Fibroblast of mammary gland (primary cell): ENCODE data around the gene DDX19B.

Source experiments
- DNase-seq: peaks from one replicate; pipeline ENCODE4 v3.0.0-alpha.2; 2010; ENCODE audit warnings: low read depth
- H3K4me3 ChIP-seq: 2 replicates; pipeline ENCODE4 v1.5.1; 2011; ENCODE audit warnings: low read depth, mild to moderate bottlenecking, low read length, moderate library complexity; ENCODE audit not compliant: control insufficient read depth
- TF ChIP-seq, protein P1 (sequence below): conservative IDR thresholded peaks from 2 replicates; pipeline ENCODE4 v1.5.1; 2011; ENCODE audit warnings: low read depth, low read length, inconsistent platforms; ENCODE audit not compliant: control insufficient read depth, insufficient read depth

DDX19B gene

DNA sequence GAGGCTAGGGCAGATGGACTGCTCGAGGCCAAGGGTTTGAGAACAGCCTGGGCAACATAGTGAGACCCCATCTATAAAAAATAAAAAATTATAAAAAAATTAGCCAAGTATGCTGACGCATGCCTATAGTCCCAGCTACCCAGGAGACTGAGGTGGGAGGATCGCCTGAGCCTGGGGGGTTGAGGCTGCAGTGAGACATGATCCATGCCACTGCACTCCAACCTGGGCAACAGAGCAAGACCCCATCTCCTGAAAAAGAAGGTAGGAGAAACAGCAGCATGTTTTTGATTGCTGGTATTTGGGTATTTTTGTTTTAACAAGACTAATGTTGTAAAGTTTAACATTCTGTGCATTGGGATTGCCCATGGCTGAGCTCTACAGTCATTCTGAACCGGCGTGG is 38.8 kb downstream of the DDX19B start:
- H3K4me3 ChIP-seq: no peak overlapping the region
- DNase-seq: no peak
- TF ChIP-seq, protein P1, sequence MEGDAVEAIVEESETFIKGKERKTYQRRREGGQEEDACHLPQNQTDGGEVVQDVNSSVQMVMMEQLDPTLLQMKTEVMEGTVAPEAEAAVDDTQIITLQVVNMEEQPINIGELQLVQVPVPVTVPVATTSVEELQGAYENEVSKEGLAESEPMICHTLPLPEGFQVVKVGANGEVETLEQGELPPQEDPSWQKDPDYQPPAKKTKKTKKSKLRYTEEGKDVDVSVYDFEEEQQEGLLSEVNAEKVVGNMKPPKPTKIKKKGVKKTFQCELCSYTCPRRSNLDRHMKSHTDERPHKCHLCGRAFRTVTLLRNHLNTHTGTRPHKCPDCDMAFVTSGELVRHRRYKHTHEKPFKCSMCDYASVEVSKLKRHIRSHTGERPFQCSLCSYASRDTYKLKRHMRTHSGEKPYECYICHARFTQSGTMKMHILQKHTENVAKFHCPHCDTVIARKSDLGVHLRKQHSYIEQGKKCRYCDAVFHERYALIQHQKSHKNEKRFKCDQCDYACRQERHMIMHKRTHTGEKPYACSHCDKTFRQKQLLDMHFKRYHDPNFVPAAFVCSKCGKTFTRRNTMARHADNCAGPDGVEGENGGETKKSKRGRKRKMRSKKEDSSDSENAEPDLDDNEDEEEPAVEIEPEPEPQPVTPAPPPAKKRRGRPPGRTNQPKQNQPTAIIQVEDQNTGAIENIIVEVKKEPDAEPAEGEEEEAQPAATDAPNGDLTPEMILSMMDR: no peak

DNA sequence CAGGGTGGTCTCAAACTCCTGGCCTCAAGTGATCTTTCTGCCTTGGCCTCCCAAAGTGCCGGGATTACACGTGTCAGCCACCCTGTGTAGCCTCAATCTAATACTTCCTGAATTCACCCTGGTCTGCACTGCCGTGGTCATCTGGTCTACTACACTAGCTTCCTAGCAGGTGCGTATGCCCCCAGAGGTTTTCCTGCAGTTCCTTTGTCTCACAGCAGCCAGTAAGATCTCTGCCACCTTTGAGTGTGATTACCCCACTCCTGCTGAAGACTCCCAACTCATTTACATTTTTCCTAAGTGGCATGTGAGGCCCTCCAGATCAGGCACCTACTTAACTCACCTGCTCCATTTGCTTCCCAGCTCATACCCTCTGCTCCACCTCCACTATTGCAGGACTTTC is 42.6 kb downstream of the DDX19B start:
- TF ChIP-seq, protein P1: no peak
- no peak overlapping the region for H3K4me3 ChIP-seq
- no peak for DNase-seq

DNA sequence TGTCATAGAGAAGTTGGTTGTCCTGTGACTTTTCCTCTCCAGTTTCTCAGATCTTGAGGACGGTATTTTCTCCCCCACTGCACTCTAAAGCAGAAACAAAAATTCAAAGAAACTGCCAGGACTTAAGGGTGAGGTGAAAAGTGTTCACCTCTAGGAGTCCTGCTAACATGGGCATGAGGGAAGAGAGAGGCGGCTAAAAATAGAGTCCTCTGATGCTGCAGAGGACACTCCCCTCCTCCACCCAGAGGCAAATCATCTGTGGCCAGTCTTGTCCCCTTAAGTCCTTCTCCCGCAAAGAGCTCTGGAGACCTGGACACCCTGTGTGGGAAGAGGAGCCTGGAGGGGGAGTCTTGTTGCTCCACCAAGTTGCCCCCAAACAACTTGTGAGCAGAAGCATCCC is 43.0 kb downstream of the DDX19B start:
- no peak overlapping the region for H3K4me3 ChIP-seq
- TF ChIP-seq, protein P1: no peak
- DNase-seq: no peak

DNA sequence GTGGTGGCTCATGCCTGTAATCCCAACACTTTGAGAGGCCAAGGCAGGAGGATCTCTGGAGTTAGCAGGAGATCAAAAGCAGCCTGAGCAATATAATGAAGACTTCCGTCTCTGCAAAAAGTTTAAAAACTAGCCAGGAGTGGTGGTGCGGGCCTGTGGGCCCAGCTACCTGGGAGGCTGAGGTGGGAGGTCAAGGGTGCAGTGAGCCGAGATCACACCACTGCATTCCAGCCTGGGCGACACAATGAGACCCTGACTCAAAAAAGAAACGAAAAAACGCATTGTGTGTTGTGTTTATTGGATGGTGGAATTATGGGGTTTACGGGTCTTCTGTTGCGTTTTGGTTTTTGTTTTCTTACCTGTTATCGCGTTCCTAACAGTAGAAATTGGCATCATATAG is 46.9 kb downstream of the DDX19B start:
- TF ChIP-seq, protein P1: no peak

DNA sequence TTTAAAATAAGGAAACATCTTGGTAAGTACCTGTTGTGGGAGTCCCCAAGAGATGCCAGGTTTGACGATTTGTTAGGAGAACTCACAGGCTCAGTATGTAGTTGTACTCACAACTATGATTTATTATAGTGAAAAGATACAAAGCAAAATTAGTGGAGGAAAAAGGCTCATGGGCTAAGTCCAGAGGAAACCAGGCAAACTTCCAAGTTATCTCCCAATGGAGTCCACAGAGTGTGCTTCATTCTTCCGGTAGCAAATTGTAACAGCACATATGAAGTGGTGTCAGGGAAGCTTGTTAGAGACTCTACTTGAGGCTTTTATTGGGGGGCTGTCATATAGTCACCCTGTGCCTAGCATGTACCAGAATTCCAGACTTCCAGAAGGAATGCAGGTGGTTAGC is 50.0 kb downstream of the DDX19B start:
- peak; percentile 83 for DNase-seq
- H3K4me3 ChIP-seq: no peak overlapping the region
- TF ChIP-seq, protein P1: no peak

More for the DNA sequence above, 46.9 kb downstream of the DDX19B start:
- no peak for DNase-seq
- H3K4me3 ChIP-seq: peak overlapping the region; percentile 92

DNA sequence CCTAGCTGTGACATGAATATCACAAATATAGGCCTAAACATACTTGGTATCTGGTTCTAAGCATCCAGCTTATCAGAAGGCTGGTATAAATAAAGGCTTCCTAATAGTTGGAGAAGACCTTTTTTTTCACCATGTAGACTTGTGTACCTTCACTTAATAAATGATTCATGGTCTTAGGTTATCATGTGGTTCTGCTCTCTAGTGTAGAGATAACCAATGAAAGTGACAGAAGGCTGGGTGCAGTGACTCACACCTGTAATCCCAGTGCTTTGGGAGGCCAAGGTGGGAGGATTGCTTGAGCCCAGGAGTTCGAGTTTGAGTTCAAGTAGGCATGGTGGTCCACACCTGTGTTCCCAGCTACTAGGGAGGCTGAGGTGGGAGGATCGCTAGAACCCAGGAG is 50.8 kb downstream of the DDX19B start:
- no peak overlapping the region for H3K4me3 ChIP-seq
- TF ChIP-seq, protein P1: no peak
- no peak for DNase-seq

DNA sequence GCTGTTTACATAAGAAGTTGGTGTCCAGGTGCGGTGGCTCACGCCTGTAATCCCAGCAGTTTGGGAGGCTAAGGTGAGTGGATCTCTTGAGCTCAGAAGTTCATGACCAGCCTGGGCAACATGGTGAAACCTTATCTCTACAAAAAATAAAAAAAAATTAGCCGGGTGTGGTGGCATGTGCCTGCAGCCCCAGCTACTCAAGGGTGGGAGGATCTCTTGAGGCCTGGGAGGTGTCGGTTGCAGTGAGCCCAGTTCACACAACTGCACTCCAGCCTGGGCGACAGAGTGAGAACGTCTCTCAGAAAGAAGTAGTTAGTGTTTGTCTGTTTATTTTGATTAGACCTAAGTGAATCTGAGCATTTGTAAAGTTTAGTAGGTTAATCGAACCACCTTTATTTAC is 60.6 kb downstream of the DDX19B start:
- TF ChIP-seq, protein P1: no peak
- DNase-seq: no peak

More for the DNA sequence above, 60.6 kb downstream of the DDX19B start:
- H3K4me3 ChIP-seq: no peak overlapping the region
